Mammary epithelial cell (primary cell): Measurements from ENCODE around the gene SRPK3.

Source experiments
- CTCF ChIP-seq, 2 donors: IDR thresholded peaks in 1 of 2; conservative IDR thresholded peaks in 1 of 2; 2 replicates each; pipeline ENCODE4 v1.5.1; 2011 to 2012; ENCODE audit warnings: inconsistent platforms in 2 of 2, low read length in 2 of 2, mild to moderate bottlenecking in 2 of 2, control low read depth in 1 of 2, low read depth in 1 of 2; ENCODE audit not compliant: insufficient read depth in 1 of 2; ENCODE audit errors: extremely low read depth in 1 of 2
- EZH2 ChIP-seq: IDR thresholded peaks from 2 replicates; pipeline ENCODE4 v1.6.1; 2012; ENCODE audit warnings: low read length, inconsistent platforms, borderline replicate concordance

GRCh38 chrX:153736871-153737441, 43.9 kb upstream of the SRPK3 start:
- TF ChIP-seq CTCF (conservative IDR thresholded peaks at IDR 0.05 in 1 of 2, IDR thresholded peaks at IDR 0.05 in 1 of 2; ENCODE audit: extremely low read depth in 1 of 2, insufficient read depth in 1 of 2, low read depth in 1 of 2, low read length in 2 of 2) (no peak), EZH2 (no peak)
